Nephron (organoid): ENCODE data around the gene DCAF11.

Experiments used
- H3K27ac Mint-ChIP-seq, 3 experiments: 2 replicates each; pipeline ENCODE4 v1.8.0; 2020; ENCODE audit warnings: mixed read lengths in 3 of 3, mild to moderate bottlenecking in 2 of 3, moderate library complexity in 1 of 3
- H3K27me3 Mint-ChIP-seq: 2 replicates; pipeline ENCODE4 v1.8.0; 2021; ENCODE audit warnings: low read depth, mild to moderate bottlenecking, moderate library complexity, mixed read lengths
- H3K36me3 Mint-ChIP-seq: 2 replicates; pipeline ENCODE4 v1.8.0; 2020; ENCODE audit warnings: low read depth, mixed read lengths
- H3K4me1 Mint-ChIP-seq: 2 replicates; pipeline ENCODE4 v1.8.0; 2020; ENCODE audit warnings: mixed read lengths
- H3K4me3 Mint-ChIP-seq, 3 experiments: 2 replicates each; pipeline ENCODE4 v1.8.0; 2020; ENCODE audit warnings: mild to moderate bottlenecking in 3 of 3, mixed read lengths in 3 of 3, moderate library complexity in 2 of 3
- H3K9me3 Mint-ChIP-seq: 2 replicates; pipeline ENCODE4 v1.8.0; 2020; ENCODE audit warnings: mixed read lengths
- CTCF ChIP-seq, 3 experiments: fragments of 200-600 bp; sonication (generic); IDR thresholded peaks; one replicate each; pipeline ENCODE4 v1.5.0; 2021; ENCODE audit warnings: antibody characterized with exemption in 3 of 3; ENCODE audit not compliant: unreplicated experiment in 3 of 3

Gene DCAF11

GRCh38 chr14:24110523-24110922, 4.1 kb upstream of the DCAF11 start:
- Mint-ChIP-seq H3K4me1 (peaks cover 12% of the 10 kb centered on the region), H3K9me3 (no peaks in the 10 kb centered on the region), H3K27ac (peak overlapping the region in 1 of 3 experiments; percentile 35), H3K36me3 (peaks cover 4% of the 10 kb centered on the region), H3K27me3 (no peaks in the 10 kb centered on the region), H3K4me3 (peak overlapping the region in 2 of 3 experiments; percentile 7 to 40)
- no peak for TF ChIP-seq CTCF (IDR thresholded peaks at IDR 0.05; ENCODE audit: unreplicated experiment in 3 of 3)

GRCh38 chr14:24113379-24113800, 1.2 kb upstream of the DCAF11 start:
- peaks cover 25% of the 10 kb centered on the region for H3K4me1 Mint-ChIP-seq
- H3K27ac Mint-ChIP-seq = peak overlapping the region; percentile 100
- H3K4me3 Mint-ChIP-seq = peak overlapping the region; percentile 96 to 99 (median 99)
- no peaks in the 10 kb centered on the region for H3K27me3 Mint-ChIP-seq
- peaks cover 21% of the 10 kb centered on the region for H3K36me3 Mint-ChIP-seq
- TF ChIP-seq CTCF (IDR thresholded peaks at IDR 0.05; ENCODE audit: unreplicated experiment in 3 of 3) = no peak
- H3K9me3 Mint-ChIP-seq = no peaks in the 10 kb centered on the region

- peaks cover 20% of the 10 kb centered on the region for H3K4me1 Mint-ChIP-seq
- peaks cover 27% of the 10 kb centered on the region for H3K36me3 Mint-ChIP-seq
- H3K4me3 Mint-ChIP-seq = peak overlapping the region; percentile 96 to 99 (median 99)
- H3K27ac Mint-ChIP-seq = peak overlapping the region; percentile 100
- TF ChIP-seq CTCF (IDR thresholded peaks at IDR 0.05; ENCODE audit: unreplicated experiment in 3 of 3) = no peak
- no peaks in the 10 kb centered on the region for H3K27me3 Mint-ChIP-seq
- H3K9me3 Mint-ChIP-seq = no peaks in the 10 kb centered on the region
Measured at GRCh38 chr14:24113801-24114531, 611 bp upstream of the DCAF11 start.

- TF ChIP-seq CTCF (IDR thresholded peaks at IDR 0.05; ENCODE audit: unreplicated experiment in 3 of 3) = no peak
- H3K36me3 Mint-ChIP-seq = peaks cover 36% of the 10 kb centered on the region
Measured at GRCh38 chr14:24115422-24116127, 998 bp downstream of the DCAF11 start.

GRCh38 chr14:24116128-24116814, 1.7 kb downstream of the DCAF11 start:
- Mint-ChIP-seq H3K27ac (peak overlapping the region; percentile 100), H3K4me3 (peak overlapping the region; percentile 96 to 99 (median 99))

More at GRCh38 chr14:24115422-24116127, 998 bp downstream of the DCAF11 start:
- Mint-ChIP-seq H3K4me1 (peaks cover 20% of the 10 kb centered on the region), H3K9me3 (no peaks in the 10 kb centered on the region), H3K27me3 (no peaks in the 10 kb centered on the region), H3K27ac (peak overlapping the region; percentile 100), H3K4me3 (peak overlapping the region; percentile 96 to 99 (median 99))

More at GRCh38 chr14:24116128-24116814, 1.7 kb downstream of the DCAF11 start:
- Mint-ChIP-seq H3K9me3 (no peaks in the 10 kb centered on the region), H3K27me3 (no peaks in the 10 kb centered on the region), H3K36me3 (peaks cover 42% of the 10 kb centered on the region), H3K4me1 (peaks cover 20% of the 10 kb centered on the region)
- no peak for TF ChIP-seq CTCF (IDR thresholded peaks at IDR 0.05; ENCODE audit: unreplicated experiment in 3 of 3)
